HepG2 (cell line): ENCODE measurements around the gene LRRN4CL. TPM values are rescaled to one million over a fixed set of nuclear protein-coding genes. Genes with fewer than 3 reads are reported as not detected.

Experiments
- ETV6 ChIP-seq: sonication (generic); formaldehyde crosslinking; conservative IDR thresholded peaks from 2 replicates; pipeline ENCODE4 v1.4.0; 2020; ENCODE audit warnings: missing genetic modification reagents
- ISL2 ChIP-seq: sonication (generic); formaldehyde crosslinking; IDR thresholded peaks from 2 replicates; pipeline ENCODE4 v1.5.0; 2020; ENCODE audit warnings: missing genetic modification reagents
- KLF9 ChIP-seq: IDR thresholded peaks from 2 replicates; pipeline ENCODE4 v1.6.1; 2016; ENCODE audit warnings: low read depth
- MAF1 ChIP-seq: sonication (generic); formaldehyde crosslinking; IDR thresholded peaks from 2 replicates; pipeline ENCODE4 v1.5.0; 2020; ENCODE audit warnings: missing genetic modification reagents, borderline replicate concordance
- RELA ChIP-seq: sonication (generic); formaldehyde crosslinking; IDR thresholded peaks from 2 replicates; pipeline ENCODE4 v1.4.0; 2020; ENCODE audit warnings: missing genetic modification reagents
- SRSF9 ChIP-seq: fragments of 200-400 bp; formaldehyde crosslinking; IDR thresholded peaks from 2 replicates; pipeline ENCODE4 v1.6.1; 2018; ENCODE audit warnings: borderline replicate concordance, mild to moderate bottlenecking, low read depth, low read length; ENCODE audit not compliant: insufficient read depth, poor library complexity, severe bottlenecking
- ZEB1 ChIP-seq: IDR thresholded peaks from 2 replicates; pipeline ENCODE4 v1.6.1; 2012; ENCODE audit warnings: mild to moderate bottlenecking, low read depth, inconsistent platforms; ENCODE audit not compliant: insufficient replicate concordance
- ZNF629 ChIP-seq: sonication (generic); formaldehyde crosslinking; conservative IDR thresholded peaks from 2 replicates; pipeline ENCODE4 v1.5.0; 2020; ENCODE audit warnings: missing genetic modification reagents
- ZNF816 ChIP-seq: sonication (generic); formaldehyde crosslinking; IDR thresholded peaks from 2 replicates; pipeline ENCODE4 v1.8.0; 2022; ENCODE audit warnings: missing genetic modification reagents, mild to moderate bottlenecking, borderline replicate concordance
- polyA plus RNA-seq, 8 experiments: library from polyadenylated mRNA; depleted of rRNA in 3 of 8; stranded (reverse) in 7 of 8; unstranded in 1 of 8; fragments of >200 nt; fragmentation: Illumina TruSeq in 4 of 8; extraction: Trizol in 4 of 8; gene quantifications; 2 replicates each; pipeline versions ENCODE4 v1.2.1 to v1.2.3, GENCODE V29; 2011 to 2016; ENCODE audit warnings: low read depth in 4 of 8, missing spikeins in 1 of 8, mixed read lengths in 1 of 8; ENCODE audit not compliant: insufficient read depth in 1 of 8
- total RNA-seq, 5 experiments: library from RNA; depleted of rRNA; stranded (reverse); fragments of >200 nt; fragmentation: Illumina TruSeq; extraction: Trizol; gene quantifications; 2 replicates each; pipeline ENCODE4 v1.2.3, GENCODE V29; 2016; ENCODE audit warnings: low read depth in 1 of 5
- TF ChIP-seq, protein P1 (sequence below): IDR thresholded peaks from 2 replicates; pipeline ENCODE4 v1.6.1; 2018; ENCODE audit warnings: missing genetic modification reagents, mild to moderate bottlenecking, missing compliant biosample characterization
- TF ChIP-seq, protein P2 (sequence below): sonication (generic); formaldehyde crosslinking; IDR thresholded peaks from 2 replicates; pipeline ENCODE4 v1.4.0; 2020; ENCODE audit warnings: missing genetic modification reagents, mild to moderate bottlenecking, borderline replicate concordance
- TF ChIP-seq, protein P3 (sequence below): sonication (generic); formaldehyde crosslinking; IDR thresholded peaks from 2 replicates; pipeline ENCODE4 v1.5.0; 2020; ENCODE audit warnings: missing genetic modification reagents
- TF ChIP-seq, protein P4 (sequence below): sonication (generic); formaldehyde crosslinking; IDR thresholded peaks from 2 replicates; pipeline ENCODE4 v1.8.1; 2022; ENCODE audit warnings: low read depth, mild to moderate bottlenecking, missing genetic modification reagents
- TF ChIP-seq, protein P5 (sequence below): sonication (generic); formaldehyde crosslinking; conservative IDR thresholded peaks from 2 replicates; pipeline ENCODE4 v1.4.0; 2020; ENCODE audit warnings: mild to moderate bottlenecking, missing genetic modification reagents, moderate library complexity
- TF ChIP-seq, protein P6 (sequence below): sonication (generic); formaldehyde crosslinking; IDR thresholded peaks from 2 replicates; pipeline ENCODE4 v1.9.0; 2022; ENCODE audit warnings: missing genetic modification reagents, mild to moderate bottlenecking, borderline replicate concordance

LRRN4CL gene
- total and polyA plus RNA-seq, 2 of the 13 experiments (the other 11 are each of a cell fraction or from before 2014, with no cell fraction given) = 0.11 TPM; not detected in 1

DNA sequence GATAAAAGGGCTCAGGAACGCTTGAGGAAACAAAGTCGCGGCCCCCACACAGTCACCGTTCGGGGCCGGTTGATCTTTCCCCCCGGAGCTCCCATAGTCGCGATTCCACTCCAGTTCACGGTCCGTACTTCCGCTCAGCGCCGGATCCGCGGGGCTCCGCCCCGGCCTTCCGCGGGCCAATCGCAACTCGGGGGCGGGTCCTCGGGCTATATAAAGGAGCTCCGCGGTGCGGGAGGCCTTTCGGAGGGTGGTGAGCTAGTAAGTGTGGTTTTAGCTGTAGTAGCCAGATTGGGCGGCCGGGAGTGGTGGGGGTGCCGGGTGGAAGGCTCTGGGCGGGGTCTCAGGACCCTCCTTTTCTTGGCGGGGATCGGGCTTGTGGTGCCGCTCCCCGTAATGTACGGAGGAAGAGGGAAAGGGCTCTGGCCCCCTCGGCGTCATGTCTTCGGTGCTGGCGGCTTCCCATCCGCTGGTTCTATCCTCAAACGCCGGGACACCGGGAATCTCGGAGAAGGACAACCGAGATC, 24.2 kb downstream of the LRRN4CL start, which contains the start of the genes C11orf98 and CSKMT (continued):
- no peak for TF ChIP-seq ZNF629 (CRISPR knock-in tag)
- TF ChIP-seq, protein P1, sequence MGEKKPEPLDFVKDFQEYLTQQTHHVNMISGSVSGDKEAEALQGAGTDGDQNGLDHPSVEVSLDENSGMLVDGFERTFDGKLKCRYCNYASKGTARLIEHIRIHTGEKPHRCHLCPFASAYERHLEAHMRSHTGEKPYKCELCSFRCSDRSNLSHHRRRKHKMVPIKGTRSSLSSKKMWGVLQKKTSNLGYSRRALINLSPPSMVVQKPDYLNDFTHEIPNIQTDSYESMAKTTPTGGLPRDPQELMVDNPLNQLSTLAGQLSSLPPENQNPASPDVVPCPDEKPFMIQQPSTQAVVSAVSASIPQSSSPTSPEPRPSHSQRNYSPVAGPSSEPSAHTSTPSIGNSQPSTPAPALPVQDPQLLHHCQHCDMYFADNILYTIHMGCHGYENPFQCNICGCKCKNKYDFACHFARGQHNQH (CRISPR knock-in tag) = peak; percentile 90
- TF ChIP-seq RELA (CRISPR knock-in tag) = peak; percentile 55; the same call in 1 of the 2 replicates
- TF ChIP-seq, protein P2, sequence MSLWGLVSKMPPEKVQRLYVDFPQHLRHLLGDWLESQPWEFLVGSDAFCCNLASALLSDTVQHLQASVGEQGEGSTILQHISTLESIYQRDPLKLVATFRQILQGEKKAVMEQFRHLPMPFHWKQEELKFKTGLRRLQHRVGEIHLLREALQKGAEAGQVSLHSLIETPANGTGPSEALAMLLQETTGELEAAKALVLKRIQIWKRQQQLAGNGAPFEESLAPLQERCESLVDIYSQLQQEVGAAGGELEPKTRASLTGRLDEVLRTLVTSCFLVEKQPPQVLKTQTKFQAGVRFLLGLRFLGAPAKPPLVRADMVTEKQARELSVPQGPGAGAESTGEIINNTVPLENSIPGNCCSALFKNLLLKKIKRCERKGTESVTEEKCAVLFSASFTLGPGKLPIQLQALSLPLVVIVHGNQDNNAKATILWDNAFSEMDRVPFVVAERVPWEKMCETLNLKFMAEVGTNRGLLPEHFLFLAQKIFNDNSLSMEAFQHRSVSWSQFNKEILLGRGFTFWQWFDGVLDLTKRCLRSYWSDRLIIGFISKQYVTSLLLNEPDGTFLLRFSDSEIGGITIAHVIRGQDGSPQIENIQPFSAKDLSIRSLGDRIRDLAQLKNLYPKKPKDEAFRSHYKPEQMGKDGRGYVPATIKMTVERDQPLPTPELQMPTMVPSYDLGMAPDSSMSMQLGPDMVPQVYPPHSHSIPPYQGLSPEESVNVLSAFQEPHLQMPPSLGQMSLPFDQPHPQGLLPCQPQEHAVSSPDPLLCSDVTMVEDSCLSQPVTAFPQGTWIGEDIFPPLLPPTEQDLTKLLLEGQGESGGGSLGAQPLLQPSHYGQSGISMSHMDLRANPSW (CRISPR knock-in tag) = peak; percentile 64; the same call in 1 of the 2 replicates
- TF ChIP-seq, protein P3, sequence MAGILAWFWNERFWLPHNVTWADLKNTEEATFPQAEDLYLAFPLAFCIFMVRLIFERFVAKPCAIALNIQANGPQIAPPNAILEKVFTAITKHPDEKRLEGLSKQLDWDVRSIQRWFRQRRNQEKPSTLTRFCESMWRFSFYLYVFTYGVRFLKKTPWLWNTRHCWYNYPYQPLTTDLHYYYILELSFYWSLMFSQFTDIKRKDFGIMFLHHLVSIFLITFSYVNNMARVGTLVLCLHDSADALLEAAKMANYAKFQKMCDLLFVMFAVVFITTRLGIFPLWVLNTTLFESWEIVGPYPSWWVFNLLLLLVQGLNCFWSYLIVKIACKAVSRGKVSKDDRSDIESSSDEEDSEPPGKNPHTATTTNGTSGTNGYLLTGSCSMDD (CRISPR knock-in tag) = no peak
- TF ChIP-seq SRSF9 = no peak
- TF ChIP-seq ZNF816 (CRISPR knock-in tag) = no peak; the same call in 1 of the 2 replicates
- no peak; the same call in 1 of the 2 replicates for TF ChIP-seq ISL2 (CRISPR knock-in tag)
- TF ChIP-seq MAF1 (CRISPR knock-in tag) = no peak; the same call in 1 of the 2 replicates
- TF ChIP-seq, protein P4, sequence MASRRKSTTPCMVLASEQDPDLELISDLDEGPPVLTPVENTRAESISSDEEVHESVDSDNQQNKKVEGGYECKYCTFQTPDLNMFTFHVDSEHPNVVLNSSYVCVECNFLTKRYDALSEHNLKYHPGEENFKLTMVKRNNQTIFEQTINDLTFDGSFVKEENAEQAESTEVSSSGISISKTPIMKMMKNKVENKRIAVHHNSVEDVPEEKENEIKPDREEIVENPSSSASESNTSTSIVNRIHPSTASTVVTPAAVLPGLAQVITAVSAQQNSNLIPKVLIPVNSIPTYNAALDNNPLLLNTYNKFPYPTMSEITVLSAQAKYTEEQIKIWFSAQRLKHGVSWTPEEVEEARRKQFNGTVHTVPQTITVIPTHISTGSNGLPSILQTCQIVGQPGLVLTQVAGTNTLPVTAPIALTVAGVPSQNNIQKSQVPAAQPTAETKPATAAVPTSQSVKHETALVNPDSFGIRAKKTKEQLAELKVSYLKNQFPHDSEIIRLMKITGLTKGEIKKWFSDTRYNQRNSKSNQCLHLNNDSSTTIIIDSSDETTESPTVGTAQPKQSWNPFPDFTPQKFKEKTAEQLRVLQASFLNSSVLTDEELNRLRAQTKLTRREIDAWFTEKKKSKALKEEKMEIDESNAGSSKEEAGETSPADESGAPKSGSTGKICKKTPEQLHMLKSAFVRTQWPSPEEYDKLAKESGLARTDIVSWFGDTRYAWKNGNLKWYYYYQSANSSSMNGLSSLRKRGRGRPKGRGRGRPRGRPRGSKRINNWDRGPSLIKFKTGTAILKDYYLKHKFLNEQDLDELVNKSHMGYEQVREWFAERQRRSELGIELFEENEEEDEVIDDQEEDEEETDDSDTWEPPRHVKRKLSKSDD (CRISPR knock-in tag) = 0 out of 2 replicates have a peak, but pooled peaks have one; percentile 18
- peak; percentile 70 for TF ChIP-seq ZEB1
- no peak; the same call in 1 of the 2 replicates for TF ChIP-seq ETV6 (CRISPR knock-in tag)
- TF ChIP-seq, protein P5, sequence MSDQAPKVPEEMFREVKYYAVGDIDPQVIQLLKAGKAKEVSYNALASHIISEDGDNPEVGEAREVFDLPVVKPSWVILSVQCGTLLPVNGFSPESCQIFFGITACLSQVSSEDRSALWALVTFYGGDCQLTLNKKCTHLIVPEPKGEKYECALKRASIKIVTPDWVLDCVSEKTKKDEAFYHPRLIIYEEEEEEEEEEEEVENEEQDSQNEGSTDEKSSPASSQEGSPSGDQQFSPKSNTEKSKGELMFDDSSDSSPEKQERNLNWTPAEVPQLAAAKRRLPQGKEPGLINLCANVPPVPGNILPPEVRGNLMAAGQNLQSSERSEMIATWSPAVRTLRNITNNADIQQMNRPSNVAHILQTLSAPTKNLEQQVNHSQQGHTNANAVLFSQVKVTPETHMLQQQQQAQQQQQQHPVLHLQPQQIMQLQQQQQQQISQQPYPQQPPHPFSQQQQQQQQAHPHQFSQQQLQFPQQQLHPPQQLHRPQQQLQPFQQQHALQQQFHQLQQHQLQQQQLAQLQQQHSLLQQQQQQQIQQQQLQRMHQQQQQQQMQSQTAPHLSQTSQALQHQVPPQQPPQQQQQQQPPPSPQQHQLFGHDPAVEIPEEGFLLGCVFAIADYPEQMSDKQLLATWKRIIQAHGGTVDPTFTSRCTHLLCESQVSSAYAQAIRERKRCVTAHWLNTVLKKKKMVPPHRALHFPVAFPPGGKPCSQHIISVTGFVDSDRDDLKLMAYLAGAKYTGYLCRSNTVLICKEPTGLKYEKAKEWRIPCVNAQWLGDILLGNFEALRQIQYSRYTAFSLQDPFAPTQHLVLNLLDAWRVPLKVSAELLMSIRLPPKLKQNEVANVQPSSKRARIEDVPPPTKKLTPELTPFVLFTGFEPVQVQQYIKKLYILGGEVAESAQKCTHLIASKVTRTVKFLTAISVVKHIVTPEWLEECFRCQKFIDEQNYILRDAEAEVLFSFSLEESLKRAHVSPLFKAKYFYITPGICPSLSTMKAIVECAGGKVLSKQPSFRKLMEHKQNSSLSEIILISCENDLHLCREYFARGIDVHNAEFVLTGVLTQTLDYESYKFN = 0 out of 2 replicates have a peak, but pooled peaks have one; percentile 21
- TF ChIP-seq, protein P6, sequence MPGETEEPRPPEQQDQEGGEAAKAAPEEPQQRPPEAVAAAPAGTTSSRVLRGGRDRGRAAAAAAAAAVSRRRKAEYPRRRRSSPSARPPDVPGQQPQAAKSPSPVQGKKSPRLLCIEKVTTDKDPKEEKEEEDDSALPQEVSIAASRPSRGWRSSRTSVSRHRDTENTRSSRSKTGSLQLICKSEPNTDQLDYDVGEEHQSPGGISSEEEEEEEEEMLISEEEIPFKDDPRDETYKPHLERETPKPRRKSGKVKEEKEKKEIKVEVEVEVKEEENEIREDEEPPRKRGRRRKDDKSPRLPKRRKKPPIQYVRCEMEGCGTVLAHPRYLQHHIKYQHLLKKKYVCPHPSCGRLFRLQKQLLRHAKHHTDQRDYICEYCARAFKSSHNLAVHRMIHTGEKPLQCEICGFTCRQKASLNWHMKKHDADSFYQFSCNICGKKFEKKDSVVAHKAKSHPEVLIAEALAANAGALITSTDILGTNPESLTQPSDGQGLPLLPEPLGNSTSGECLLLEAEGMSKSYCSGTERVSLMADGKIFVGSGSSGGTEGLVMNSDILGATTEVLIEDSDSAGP = peak; percentile 79
- TF ChIP-seq KLF9 (CRISPR knock-in tag) = peak; percentile 80
